Nucleus accumbens (tissue), 56 donors: ENCODE measurements around the gene UBR7.
"Not testable (repeated sequence)": the region's sequence is repeated elsewhere in the genome, so short reads cannot be mapped to it uniquely, and the experiment has no call there.

Source experiments
- DNase-seq, 56 donors: peaks; one replicate each; lab custom pipeline; 2025; lab: John Stamatoyannopoulos, UW

Gene UBR7

GRCh38 chr14:93186466-93186865 lies 20.6 kb upstream of the UBR7 start:
- DNase-seq = no peak

- DNase-seq = no peak
These were observed 20.1 kb upstream of the UBR7 start for GRCh38 chr14:93186956-93187355.

- DNase-seq = no peak
These were observed 11.6 kb upstream of the UBR7 start for GRCh38 chr14:93195316-93195999.

- DNase-seq = no peak
These were observed 8.0 kb upstream of the UBR7 start for GRCh38 chr14:93199031-93199430.

- no peak for DNase-seq
These were observed 6.5 kb upstream of the UBR7 start for GRCh38 chr14:93200553-93200952.

- no peak for DNase-seq
These were observed 5.8 kb upstream of the UBR7 start for GRCh38 chr14:93201155-93201704.

- DNase-seq = peak in 42 of 56 donors; percentile 9 to 78 (median 64)
These were observed 632 bp downstream of the UBR7 start for GRCh38 chr14:93207468-93208308.

- DNase-seq = no peak
These were observed 5.4 kb downstream of the UBR7 start for GRCh38 chr14:93212432-93212831.

GRCh38 chr14:93214598-93214997 lies 7.5 kb downstream of the UBR7 start:
- DNase-seq = no peak

- DNase-seq = peak in 7 of 56 donors; percentile 4 to 32 (median 9)
These were observed 12.2 kb downstream of the UBR7 start for GRCh38 chr14:93219103-93219726.

- DNase-seq = no peak
These were observed 13.5 kb downstream of the UBR7 start for GRCh38 chr14:93220509-93220908.

GRCh38 chr14:93223565-93223964 lies 16.5 kb downstream of the UBR7 start:
- no peak for DNase-seq

- DNase-seq = no peak
These were observed 21.5 kb downstream of the UBR7 start for GRCh38 chr14:93228550-93228949.

GRCh38 chr14:93230539-93230938 lies 23.5 kb downstream of the UBR7 start:
- no peak for DNase-seq

- DNase-seq = peak in 47 of 56 donors; percentile 9 to 79 (median 45)
These were observed 24.3 kb downstream of the UBR7 start for GRCh38 chr14:93231129-93231979.

- DNase-seq = no peak
These were observed 25.1 kb downstream of the UBR7 start for GRCh38 chr14:93232159-93232558.

- not testable (repeated sequence) for DNase-seq
These were observed 26.0 kb downstream of the UBR7 start for GRCh38 chr14:93233078-93233477.

- no peak for DNase-seq
These were observed 27.7 kb downstream of the UBR7 start for GRCh38 chr14:93234798-93235197.

- no peak for DNase-seq
These were observed 33.0 kb downstream of the UBR7 start for GRCh38 chr14:93239869-93240677.
